Measurements from ENCODE around the gene TMEM178B.

GRCh38 chr7:141166926-141167325, 93.1 kb downstream of the TMEM178B start:
- TF ChIP-seq CTCF (IDR thresholded peaks at IDR 0.05 in 4 of 5, conservative IDR thresholded peaks at IDR 0.05 in 1 of 5) (no peak), POLR2A (IDR thresholded peaks at IDR 0.05) (no peak)
